NCI-H526 treated with DMSO at 0.1 percent for 48 hours (cell line): ENCODE measurements around the gene NAGLU.
"Not testable (repeated sequence)": the region's sequence is repeated elsewhere in the genome, so short reads cannot be mapped to it uniquely, and the experiment has no call there.

Experiments
- DNase-seq: peaks from one replicate; lab custom pipeline; 2025; lab: John Stamatoyannopoulos, UW

Gene NAGLU

GRCh38 chr17:42545755-42546505 is 9.9 kb downstream of the NAGLU start:
- DNase-seq, result not testable (repeated sequence)

GRCh38 chr17:42547001-42547461 is 11.0 kb downstream of the NAGLU start:
- no peak for DNase-seq

- DNase-seq, result no peak
Measured at GRCh38 chr17:42547698-42548069, 11.6 kb downstream of the NAGLU start.

GRCh38 chr17:42548070-42548837 is 12.2 kb downstream of the NAGLU start:
- DNase-seq, result peak; percentile 64

- DNase-seq, result no peak
Measured at GRCh38 chr17:42548993-42549755, 13.1 kb downstream of the NAGLU start.

GRCh38 chr17:42552736-42553135 is 16.7 kb downstream of the NAGLU start, which contains the start of gene HSD17B1:
HSD17B1 (plus strand) TSS chr17:42552923; CDS start chr17:42552934, 11 bp downstream.
- not testable (repeated sequence) for DNase-seq

GRCh38 chr17:42553161-42553818 is 17.2 kb downstream of the NAGLU start:
- no peak for DNase-seq

GRCh38 chr17:42553866-42554249 is 17.8 kb downstream of the NAGLU start:
- DNase-seq, result no peak

GRCh38 chr17:42554250-42555121 is 18.4 kb downstream of the NAGLU start:
- peak; percentile 56 for DNase-seq

- no peak for DNase-seq
Measured at GRCh38 chr17:42555122-42555622, 19.1 kb downstream of the NAGLU start.

- DNase-seq, result not testable (repeated sequence)
Measured at GRCh38 chr17:42555961-42556617, 20.0 kb downstream of the NAGLU start.

GRCh38 chr17:42559075-42559474 is 23.0 kb downstream of the NAGLU start:
- no peak for DNase-seq

- no peak for DNase-seq
Measured at GRCh38 chr17:42560246-42560645, 24.2 kb downstream of the NAGLU start.

- peak; percentile 87 for DNase-seq
Measured at GRCh38 chr17:42561897-42562387, 25.9 kb downstream of the NAGLU start, which contains the start of gene COASY. COASY (plus strand) TSS chr17:42562148; CDS start chr17:42562623, 475 bp downstream.

- DNase-seq, result no peak
Measured at GRCh38 chr17:42562388-42563142, 26.5 kb downstream of the NAGLU start.

GRCh38 chr17:42563143-42563509 is 27.1 kb downstream of the NAGLU start:
- no peak for DNase-seq

GRCh38 chr17:42563543-42563942 is 27.5 kb downstream of the NAGLU start:
- DNase-seq, result no peak

GRCh38 chr17:42563950-42564349 is 27.9 kb downstream of the NAGLU start:
- DNase-seq, result no peak
